KOPT-K1 (cell line): ENCODE results near the gene SLC35A1.
A peak's percentile ranks its signal among the peaks of the same experiment; 100 is the strongest.
"Not testable (repeated sequence)": the region's sequence is repeated elsewhere in the genome, so short reads cannot be mapped to it uniquely, and the experiment has no call there.

ENCODE experiments used
- H3K27ac ChIP-seq: fragments of 200-600 bp; sonication (generic); 2 replicates; pipeline ENCODE4 v1.5.1; 2016; ENCODE audit warnings: antibody characterized with exemption, mild to moderate bottlenecking, low read depth, low read length; ENCODE audit not compliant: poor library complexity, severe bottlenecking
- H3K36me3 ChIP-seq: fragments of 200-600 bp; sonication (generic); 2 replicates; pipeline ENCODE4 v1.5.1; 2017; ENCODE audit warnings: antibody characterized with exemption, mild to moderate bottlenecking, low read length, moderate library complexity; ENCODE audit not compliant: insufficient read depth
- H3K9me3 ChIP-seq: fragments of 200-600 bp; sonication (generic); 2 replicates; pipeline ENCODE4 v1.5.1; 2017; ENCODE audit warnings: antibody characterized with exemption, low read length, mild to moderate bottlenecking; ENCODE audit not compliant: insufficient read depth, poor library complexity, severe bottlenecking

SLC35A1 gene, protein sequence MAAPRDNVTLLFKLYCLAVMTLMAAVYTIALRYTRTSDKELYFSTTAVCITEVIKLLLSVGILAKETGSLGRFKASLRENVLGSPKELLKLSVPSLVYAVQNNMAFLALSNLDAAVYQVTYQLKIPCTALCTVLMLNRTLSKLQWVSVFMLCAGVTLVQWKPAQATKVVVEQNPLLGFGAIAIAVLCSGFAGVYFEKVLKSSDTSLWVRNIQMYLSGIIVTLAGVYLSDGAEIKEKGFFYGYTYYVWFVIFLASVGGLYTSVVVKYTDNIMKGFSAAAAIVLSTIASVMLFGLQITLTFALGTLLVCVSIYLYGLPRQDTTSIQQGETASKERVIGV

DNA sequence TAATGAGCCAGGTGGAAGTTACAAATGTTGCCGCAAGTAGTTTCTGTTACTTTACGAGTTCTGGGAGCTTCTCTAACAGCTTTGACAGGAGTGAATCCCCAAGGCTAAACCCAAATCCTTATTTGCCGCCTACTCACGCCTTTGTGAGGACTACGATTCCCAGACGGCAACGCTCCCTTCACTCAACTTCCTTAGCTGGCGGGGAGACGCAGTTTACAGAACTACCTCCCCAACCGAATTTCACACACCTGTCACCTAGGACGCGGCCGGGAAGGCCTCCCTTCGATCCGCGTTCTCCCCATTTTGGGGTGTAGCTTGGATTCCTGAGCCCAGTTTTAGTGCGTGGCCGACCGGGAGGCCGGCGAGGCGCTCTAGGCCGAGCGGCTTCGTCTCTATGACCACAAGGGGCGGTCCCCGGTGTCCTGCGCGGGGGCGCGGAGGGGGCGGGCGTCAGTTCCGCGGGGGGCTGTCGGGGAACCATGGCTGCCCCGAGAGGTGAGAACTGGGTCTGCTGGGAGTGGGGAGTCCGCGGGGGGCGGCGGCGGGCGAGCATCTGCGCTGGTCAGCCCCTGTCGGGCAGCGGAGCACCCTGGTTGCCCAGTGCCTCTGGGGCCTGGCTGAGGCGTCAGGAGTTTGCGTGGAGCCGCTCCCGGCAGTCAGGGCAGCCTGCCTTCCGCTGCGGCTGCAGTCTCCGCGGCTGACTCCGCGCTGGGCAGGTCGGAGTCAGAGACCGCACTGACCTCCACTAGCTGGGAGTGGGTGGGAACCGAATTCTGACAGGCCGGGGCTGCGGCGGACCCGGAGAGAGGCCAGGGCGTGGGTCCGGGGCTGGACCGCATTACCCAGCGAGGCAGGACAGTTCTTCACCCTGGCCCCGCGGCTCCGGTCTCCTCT lies at the start of gene SLC35A1:
SLC35A1 (plus strand) TSS at position 450 of the 894 bp plus-strand sequence; CDS start at position 480, 30 bp downstream.
- peak within 1 kb of the TSS; percentile 81 for H3K27ac ChIP-seq

DNA sequence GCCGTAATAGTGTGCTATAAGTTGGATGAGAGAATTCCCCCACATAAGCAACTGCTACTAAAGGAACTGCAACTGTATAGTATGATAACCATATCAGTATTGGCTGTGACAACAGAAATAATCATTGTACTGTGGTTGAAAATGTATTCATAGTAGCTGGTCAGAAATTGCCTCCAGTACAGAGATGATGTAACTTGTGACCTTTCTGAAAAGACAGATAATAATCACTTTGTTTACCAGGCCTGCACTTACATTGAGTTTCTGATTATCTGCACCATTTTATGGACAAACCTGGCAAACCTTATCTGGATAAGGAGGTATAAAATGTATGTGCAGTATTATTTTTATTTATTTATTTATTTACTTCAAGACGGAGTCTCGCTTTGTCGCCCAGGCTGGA lies 46.0 kb upstream of the SLC35A1 start:
- no peak overlapping the region for H3K27ac ChIP-seq

More for the DNA sequence above, at the start of gene SLC35A1:
- H3K9me3 ChIP-seq: no peaks in the 10 kb centered on the region
- H3K36me3 ChIP-seq: no peaks in the 10 kb centered on the region

DNA sequence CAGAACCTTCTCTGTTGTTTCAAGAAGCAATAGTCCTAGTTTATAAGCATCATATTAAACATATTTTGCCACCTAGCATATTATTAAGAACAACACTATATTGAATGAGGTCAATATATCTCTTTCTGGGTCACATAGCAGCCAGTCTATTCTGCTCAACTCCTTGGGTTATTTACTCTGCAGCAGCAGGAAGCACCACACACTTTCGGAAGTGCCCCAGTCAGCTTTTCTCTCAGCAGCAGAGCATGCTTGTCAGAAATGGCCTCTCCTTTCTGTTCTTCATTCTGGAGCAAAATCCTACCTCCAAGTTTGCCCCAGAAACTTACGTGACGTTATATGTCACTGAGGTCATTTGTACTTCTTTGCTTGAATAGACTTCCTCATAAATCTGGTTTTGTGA lies 42.3 kb upstream of the SLC35A1 start:
- H3K36me3 ChIP-seq: no peaks in the 10 kb centered on the region
- no peak overlapping the region for H3K27ac ChIP-seq
- H3K9me3 ChIP-seq: no peaks in the 10 kb centered on the region

More for the DNA sequence above, 46.0 kb upstream of the SLC35A1 start:
- Histone ChIP-seq H3K36me3 (no peaks in the 10 kb centered on the region), H3K9me3 (no peaks in the 10 kb centered on the region)

DNA sequence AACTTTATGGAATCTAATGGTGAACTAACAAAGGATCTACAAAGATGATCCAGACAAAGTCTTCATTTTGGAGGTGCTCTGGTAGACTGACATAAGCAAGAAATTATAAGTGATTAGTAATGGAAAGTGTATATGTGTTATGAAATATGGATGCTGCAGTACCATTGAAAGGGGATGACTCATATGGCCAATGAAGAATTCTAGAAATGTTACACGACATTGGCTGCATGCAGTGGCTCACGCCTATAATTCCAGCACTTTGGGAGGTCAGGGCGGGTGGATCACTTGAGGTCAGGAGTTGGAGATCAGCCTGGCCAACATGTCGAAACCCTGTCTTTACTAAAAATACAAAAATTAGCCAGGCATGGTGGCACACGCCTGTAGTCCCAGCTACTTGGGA lies 41.5 kb upstream of the SLC35A1 start:
- Histone ChIP-seq H3K36me3 (no peaks in the 10 kb centered on the region), H3K9me3 (no peaks in the 10 kb centered on the region), H3K27ac (no peak overlapping the region)

DNA sequence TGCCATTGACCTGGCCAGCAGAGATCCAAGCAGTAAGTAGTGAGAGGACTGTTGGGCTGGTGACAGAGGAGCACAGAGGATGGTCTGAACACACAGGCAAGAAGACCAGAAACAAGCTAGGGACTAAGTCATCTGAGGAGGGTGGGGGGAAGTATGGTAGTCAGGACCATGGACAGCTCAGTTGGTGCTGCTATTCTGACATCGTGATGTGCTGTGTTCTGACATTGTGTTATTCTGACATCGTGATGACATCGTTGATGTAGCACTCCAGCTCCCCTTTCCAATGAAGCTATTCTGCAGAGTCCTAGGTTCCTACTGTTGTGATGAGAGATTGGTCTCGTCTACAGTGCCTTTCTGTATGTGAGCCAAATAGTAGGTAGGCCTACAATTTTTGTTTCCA lies 36.3 kb upstream of the SLC35A1 start:
- no peaks in the 10 kb centered on the region for H3K9me3 ChIP-seq
- no peaks in the 10 kb centered on the region for H3K36me3 ChIP-seq
- no peak overlapping the region for H3K27ac ChIP-seq

DNA sequence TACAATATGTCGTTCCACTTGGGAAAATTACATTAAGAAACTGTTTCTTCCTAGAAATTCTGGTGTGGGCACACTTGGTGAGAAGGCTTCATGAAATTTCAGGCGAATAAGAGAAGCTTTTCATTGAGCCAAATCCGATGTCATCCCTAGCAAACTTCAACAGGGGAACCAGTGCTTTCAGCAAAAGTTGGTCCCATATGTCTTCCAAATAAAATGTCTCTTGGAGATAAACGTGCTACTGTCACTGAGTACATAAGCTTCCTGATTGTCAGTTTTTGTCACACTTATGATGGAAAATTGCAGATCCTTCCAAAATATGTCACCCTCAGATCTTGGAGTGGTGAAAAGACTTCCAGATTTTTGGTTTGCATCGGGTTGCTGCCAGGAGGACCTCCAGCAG lies 31.1 kb upstream of the SLC35A1 start:
- H3K27ac ChIP-seq: no peak overlapping the region
- no peaks in the 10 kb centered on the region for H3K9me3 ChIP-seq

DNA sequence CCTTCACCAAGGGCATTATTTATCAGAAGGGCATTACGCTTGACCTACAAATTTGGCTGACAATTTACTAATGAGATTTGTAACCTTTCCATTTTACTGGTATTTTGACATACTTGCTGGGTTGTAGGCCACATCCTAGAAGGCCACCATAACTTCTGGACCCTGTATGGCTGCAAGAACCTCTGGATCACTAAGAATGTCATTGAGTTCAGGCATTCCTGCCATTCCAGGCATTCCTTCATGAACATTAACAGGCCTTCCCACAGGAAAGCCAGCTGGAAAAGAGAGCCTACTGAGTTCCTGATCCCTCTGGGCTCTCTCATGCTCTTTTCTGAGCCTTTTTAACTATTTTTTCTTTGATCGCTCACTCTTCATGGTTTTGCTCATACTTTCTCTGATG lies 28.4 kb upstream of the SLC35A1 start:
- Histone ChIP-seq H3K27ac (no peak overlapping the region), H3K36me3 (no peaks in the 10 kb centered on the region), H3K9me3 (no peaks in the 10 kb centered on the region)

More for the DNA sequence above, 31.1 kb upstream of the SLC35A1 start:
- H3K36me3 ChIP-seq: no peaks in the 10 kb centered on the region

DNA sequence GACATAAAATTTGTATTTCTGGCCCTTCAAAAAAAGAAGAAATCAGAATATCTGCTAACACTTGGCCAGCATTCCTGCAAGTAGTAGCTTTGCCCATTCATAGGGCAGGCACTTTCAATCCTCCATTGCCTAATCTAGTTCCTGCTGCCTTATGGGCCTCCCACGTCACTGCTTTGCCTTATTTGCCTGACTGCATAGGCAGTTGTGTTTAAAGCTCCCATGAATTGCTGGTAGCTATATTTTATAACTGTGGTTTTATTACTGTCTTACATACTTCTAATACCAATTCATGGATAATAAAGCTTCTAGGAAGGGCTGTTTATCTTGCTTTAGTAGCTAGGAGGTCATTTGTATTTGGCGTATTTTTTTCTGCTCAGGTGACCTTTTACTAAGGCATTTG lies 7.7 kb upstream of the SLC35A1 start:
- Histone ChIP-seq H3K27ac (no peak overlapping the region), H3K9me3 (peaks cover 6% of the 10 kb centered on the region), H3K36me3 (no peaks in the 10 kb centered on the region)

DNA sequence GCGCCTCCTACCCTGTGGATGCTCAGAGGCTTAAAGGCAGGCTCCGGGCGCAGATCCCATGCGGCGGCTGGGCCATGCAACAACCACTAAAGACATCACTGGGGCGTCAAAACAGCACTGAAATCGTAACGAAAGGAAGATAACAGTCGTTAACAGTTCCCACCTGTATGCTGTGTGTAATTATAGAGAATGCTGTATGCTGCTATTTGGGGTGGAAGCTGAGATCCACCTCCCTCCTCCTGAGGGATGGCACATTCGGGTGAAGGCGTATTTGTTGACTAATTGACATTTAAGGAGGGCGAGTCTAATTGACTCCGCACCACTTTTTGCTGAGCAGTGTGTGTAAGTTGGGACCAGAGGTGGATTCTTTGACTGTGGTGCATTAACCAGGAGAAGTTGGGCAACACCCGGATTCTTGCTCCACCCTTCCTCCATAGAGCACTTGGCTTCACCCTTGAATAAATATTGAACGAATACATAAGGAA lies 687 bp downstream of the SLC35A1 start:
- Histone ChIP-seq H3K36me3 (no peaks in the 10 kb centered on the region), H3K9me3 (no peaks in the 10 kb centered on the region), H3K27ac (peak overlapping the region; percentile 81)

DNA sequence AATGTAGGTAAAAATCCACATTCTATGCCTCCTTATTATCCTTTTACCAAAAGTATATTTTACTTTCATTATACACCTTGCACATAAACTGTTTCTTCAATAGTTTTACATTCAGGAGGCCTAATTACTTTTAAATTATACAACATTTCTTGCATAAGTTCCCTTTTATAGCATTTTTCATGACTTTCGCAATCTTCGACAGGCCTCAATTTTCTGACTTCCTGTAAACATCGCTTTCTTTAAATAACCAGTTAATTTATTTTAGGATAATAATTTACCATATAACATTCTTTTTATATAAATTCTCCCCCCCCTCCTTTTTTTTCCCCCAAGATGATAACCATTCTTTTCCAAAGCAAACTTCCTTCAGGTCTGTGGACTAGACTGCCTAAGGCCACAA lies 9.2 kb downstream of the SLC35A1 start:
- H3K27ac ChIP-seq: no peak overlapping the region
- no peaks in the 10 kb centered on the region for H3K9me3 ChIP-seq
- H3K36me3 ChIP-seq: no peaks in the 10 kb centered on the region

DNA sequence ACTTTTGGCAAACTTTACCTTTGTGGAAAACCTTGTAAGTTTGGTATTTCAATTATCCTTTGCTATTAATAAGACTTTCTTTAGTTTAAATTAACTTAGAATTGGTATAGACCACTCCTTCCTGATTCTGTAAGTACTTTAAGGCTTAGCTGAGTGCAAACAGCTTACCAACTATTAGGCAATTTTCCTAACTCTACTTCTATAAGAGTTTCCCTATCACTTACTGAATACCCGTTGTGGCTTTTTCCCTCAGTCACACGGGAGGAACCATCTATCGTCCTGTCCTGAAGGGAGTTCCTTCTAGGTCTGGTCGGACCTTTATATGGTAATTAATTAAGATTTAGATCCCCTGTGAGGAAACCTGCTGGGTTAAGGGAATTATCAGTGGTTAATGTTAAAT lies 9.6 kb downstream of the SLC35A1 start:
- Histone ChIP-seq H3K27ac (no peak overlapping the region), H3K36me3 (no peaks in the 10 kb centered on the region), H3K9me3 (no peaks in the 10 kb centered on the region)

DNA sequence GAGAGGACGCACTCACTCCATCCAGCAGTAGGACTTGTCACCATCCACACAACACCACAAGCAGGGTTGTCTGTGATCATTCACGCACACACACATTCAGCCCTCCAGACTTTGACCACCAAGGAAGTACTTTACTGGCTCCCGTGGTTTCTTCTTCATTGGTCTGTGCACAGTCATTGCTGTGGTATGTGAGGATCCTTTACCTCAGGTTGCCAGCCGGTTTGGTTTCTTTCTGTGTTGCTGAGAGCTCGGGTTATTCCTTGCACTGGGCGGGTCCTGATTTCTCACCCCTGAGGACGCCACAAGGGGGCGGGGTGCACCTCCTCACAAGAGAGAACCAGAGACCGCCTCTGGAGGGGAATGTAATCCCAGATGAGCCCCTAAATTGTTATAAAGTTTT lies 11.2 kb downstream of the SLC35A1 start:
- H3K36me3 ChIP-seq: no peaks in the 10 kb centered on the region
- no peaks in the 10 kb centered on the region for H3K9me3 ChIP-seq
- H3K27ac ChIP-seq: no peak overlapping the region

DNA sequence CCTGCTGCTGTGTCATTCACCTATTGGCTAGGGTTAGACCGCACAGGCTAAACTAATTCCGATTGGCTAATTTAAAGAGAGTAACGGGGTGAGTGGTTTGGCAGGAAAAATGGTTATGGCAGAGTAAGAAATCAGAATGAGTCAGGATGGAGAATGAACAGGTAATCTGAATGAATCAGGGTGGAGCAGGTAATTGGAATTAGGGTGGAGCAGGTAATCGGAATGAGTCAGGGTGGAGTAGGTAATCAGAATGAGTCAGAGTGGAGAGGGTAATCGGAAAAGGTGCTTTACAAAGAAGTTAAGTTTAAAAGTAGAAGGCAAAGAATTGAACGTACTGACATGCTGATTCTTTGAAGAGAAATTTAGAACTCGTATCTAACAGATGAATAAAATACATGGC lies 11.7 kb downstream of the SLC35A1 start:
- H3K36me3 ChIP-seq: no peaks in the 10 kb centered on the region
- no peak overlapping the region for H3K27ac ChIP-seq
- H3K9me3 ChIP-seq: no peaks in the 10 kb centered on the region

DNA sequence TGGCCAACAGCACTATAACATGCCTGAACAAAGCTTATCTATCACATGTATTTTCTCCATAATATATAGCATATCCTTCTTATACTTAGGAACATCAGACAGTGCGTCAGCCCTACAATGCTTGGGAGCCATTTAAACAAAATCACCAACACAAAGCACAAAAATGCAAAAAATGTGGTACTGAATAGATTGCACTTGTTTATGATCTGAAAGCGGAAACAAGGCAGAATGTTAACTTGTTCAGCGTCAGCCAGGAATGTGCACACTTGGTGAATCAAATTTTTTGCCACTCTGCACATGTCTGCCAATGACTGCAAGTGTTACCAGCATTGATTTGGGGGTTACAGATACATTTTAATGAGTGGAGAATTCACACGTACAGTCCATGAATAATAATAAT lies 14.8 kb downstream of the SLC35A1 start:
- Histone ChIP-seq H3K9me3 (no peaks in the 10 kb centered on the region), H3K27ac (no peak overlapping the region), H3K36me3 (no peaks in the 10 kb centered on the region)

DNA sequence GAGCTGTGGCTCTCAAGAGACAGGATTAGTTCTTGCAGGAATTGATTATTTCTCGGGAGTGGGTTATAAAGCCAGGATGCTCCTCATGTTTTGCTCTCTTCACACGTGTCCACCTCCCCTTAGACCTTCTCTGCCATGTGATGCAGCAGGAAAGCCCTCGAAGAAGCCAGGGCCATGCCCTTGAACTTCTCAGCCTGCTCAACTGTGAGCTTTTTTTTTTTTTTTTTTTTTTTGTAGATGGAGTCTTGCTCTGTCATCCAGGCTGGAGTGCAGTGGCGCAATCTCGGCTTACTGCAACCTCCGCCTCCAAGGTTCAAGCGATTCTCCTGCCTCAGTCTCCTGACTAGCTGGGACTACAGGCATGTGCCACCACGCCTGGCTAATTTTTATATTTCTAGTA lies 16.6 kb downstream of the SLC35A1 start:
- not testable (repeated sequence) for H3K36me3 ChIP-seq, H3K27ac ChIP-seq, H3K9me3 ChIP-seq
